PC-3 (cell line): ENCODE data around the gene ABCF3.

Source experiments
- EZH2 ChIP-seq: fragments of 300-600 bp; sonication (generic); IDR thresholded peaks from one replicate; pipeline ENCODE4 v1.6.1; 2017; ENCODE audit warnings: antibody characterized with exemption, mild to moderate bottlenecking, low read length; ENCODE audit not compliant: unreplicated experiment
- EZH2phosphoT487 ChIP-seq: fragments of 300-600 bp; sonication (generic); IDR thresholded peaks from 2 replicates; pipeline ENCODE4 v1.6.1; 2018; ENCODE audit warnings: mild to moderate bottlenecking, antibody characterized with exemption, low read length, borderline replicate concordance
- TF ChIP-seq, protein P1 (sequence below): fragments of 300-600 bp; sonication (generic); conservative IDR thresholded peaks from 2 replicates; pipeline ENCODE4 v1.5.1; 2017; ENCODE audit warnings: antibody characterized with exemption, low read depth, mild to moderate bottlenecking, low read length

GRCh38 chr3:184167786-184168185 is 18.2 kb upstream of the ABCF3 start:
- TF ChIP-seq, protein P1, sequence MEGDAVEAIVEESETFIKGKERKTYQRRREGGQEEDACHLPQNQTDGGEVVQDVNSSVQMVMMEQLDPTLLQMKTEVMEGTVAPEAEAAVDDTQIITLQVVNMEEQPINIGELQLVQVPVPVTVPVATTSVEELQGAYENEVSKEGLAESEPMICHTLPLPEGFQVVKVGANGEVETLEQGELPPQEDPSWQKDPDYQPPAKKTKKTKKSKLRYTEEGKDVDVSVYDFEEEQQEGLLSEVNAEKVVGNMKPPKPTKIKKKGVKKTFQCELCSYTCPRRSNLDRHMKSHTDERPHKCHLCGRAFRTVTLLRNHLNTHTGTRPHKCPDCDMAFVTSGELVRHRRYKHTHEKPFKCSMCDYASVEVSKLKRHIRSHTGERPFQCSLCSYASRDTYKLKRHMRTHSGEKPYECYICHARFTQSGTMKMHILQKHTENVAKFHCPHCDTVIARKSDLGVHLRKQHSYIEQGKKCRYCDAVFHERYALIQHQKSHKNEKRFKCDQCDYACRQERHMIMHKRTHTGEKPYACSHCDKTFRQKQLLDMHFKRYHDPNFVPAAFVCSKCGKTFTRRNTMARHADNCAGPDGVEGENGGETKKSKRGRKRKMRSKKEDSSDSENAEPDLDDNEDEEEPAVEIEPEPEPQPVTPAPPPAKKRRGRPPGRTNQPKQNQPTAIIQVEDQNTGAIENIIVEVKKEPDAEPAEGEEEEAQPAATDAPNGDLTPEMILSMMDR: no peak
- no peak for TF ChIP-seq EZH2phosphoT487
- TF ChIP-seq EZH2: no peak
